NCI-H1048 (cell line): Measurements from ENCODE around the gene SCCPDH.
"Not testable (repeated sequence)": the region's sequence is repeated elsewhere in the genome, so short reads cannot be mapped to it uniquely, and the experiment has no call there.

Experiments used
- DNase-seq: peaks from one replicate; lab custom pipeline; 2025; lab: John Stamatoyannopoulos, UW

SCCPDH gene

GRCh38 chr1:246724016-246724730 is at the start of gene SCCPDH:
Gene SCCPDH, plus strand, starts transcription at chr1:246724409. Its CDS starts 14 bp downstream, at chr1:246724423.
- peak; percentile 50 for DNase-seq

DNA sequence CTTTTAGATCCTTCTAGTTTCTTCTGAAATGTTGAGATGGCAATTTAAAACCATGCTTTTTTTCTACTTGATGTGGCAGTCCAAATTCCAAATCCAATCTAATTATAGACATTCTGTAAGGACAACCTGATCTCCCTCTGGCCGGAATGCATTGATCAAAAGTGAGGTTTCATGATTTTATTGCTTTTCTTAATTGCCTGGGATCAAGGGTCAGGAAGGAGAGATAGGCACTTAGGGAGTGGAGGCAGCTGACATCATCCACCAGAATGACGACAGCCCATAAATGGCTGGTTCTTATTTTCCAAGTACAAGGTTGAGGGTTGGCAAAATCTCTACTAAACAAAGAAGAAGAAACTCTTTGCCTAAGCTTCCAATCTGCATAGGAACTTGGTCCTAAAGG is 46.4 kb upstream of the SCCPDH start:
- DNase-seq = no peak

GRCh38 chr1:246678816-246679793 is 45.1 kb upstream of the SCCPDH start:
- no peak for DNase-seq

- no peak for DNase-seq
These were observed 44.4 kb upstream of the SCCPDH start for GRCh38 chr1:246679794-246680177.

DNA sequence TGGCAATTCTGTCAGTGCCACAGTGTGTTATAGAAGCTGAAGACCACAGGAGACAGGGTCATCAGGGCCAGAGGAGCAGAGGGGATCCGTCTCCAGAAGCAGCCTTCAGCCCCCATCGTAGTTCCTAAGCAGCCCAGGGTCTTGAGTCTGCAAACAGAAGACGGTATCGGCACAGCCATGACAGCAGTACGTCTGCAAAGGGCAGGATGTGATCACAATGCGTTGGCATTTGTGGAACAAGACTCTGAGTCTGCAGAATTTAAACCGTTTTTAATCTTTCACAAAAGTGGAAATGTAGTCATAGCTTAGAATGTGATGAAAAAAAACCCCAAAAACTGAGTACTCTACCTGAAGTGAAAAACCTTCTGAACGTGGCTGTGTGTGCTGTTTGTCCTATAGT is 44.0 kb upstream of the SCCPDH start:
- no peak for DNase-seq

- no peak for DNase-seq
These were observed 43.5 kb upstream of the SCCPDH start for GRCh38 chr1:246680696-246681130.

- DNase-seq = no peak
These were observed 42.0 kb upstream of the SCCPDH start for GRCh38 chr1:246681900-246682895.

GRCh38 chr1:246683521-246683920 is 40.7 kb upstream of the SCCPDH start:
- no peak for DNase-seq

GRCh38 chr1:246687002-246687401 is 37.2 kb upstream of the SCCPDH start:
- DNase-seq = no peak

DNA sequence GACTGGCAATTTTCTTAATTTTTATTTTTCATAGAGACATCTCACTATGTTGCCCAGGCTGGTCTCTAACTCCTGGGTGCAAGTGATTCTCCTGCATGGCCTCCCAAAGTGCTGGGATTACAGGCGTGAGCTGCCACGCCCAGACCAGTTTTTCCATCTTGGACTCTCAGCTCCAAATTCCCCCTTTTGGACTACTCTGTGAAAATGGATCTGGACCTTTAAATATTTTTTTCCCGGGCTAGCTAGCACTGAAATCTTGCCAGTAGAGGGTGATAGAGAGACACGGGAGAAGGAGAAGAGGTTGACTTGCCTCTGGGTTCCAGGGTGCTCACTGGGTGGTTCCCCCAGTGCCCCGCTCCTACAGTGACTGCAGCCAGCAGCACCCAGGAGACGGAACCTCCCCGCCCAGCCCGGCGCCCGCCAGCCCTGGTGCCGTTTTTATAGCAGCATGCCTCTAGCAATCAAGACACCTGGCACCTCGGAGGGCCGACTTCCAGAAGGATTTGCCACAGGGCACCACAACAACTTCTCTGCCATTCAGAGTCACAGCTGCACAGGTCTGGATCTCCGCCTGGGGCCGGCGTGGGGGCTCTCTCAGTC is 34.7 kb upstream of the SCCPDH start:
- peak; percentile 87 for DNase-seq

GRCh38 chr1:246690100-246690499 is 34.1 kb upstream of the SCCPDH start:
- DNase-seq = no peak

DNA sequence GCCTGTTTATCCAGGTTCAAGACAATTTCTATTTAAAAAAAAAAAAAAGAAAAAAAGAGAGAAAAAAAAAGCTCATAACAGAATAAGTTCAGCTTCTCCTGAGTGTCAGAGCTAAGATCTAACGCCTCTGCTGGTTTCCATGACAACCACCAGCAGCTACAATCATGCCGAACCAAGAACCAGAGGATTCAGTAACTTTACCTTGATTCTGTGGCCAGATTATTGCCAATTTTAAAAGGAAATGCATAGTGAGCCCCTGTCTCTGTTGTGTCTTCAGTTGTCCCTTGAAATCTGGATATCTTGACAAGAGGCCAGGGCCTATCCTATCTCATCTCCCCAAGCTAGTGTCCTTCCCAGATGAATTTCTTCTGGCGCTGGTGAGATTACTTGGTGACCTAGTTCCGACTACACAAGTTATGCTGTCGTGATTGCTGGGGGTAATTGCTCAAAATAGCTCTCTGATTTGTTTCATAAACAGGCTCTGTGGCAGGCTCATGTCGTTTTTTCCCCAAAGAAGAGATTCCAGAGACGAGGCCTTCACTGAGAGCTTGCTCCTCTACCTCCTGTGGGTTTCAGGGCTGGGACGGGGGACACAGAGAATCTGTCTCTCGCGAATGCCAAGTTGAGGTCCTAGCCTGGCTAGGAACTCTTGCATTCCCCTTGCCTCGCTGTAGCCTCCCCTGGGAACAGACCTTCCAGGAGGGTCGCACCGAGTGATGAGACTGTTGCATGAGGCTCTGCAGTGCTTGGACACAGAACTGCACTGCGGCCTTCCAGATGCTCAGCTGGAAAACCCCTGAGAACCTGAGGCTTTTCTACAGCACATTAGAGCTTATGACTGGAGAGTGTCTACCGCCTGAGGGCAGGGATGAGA is 32.4 kb upstream of the SCCPDH start:
- DNase-seq = no peak

DNA sequence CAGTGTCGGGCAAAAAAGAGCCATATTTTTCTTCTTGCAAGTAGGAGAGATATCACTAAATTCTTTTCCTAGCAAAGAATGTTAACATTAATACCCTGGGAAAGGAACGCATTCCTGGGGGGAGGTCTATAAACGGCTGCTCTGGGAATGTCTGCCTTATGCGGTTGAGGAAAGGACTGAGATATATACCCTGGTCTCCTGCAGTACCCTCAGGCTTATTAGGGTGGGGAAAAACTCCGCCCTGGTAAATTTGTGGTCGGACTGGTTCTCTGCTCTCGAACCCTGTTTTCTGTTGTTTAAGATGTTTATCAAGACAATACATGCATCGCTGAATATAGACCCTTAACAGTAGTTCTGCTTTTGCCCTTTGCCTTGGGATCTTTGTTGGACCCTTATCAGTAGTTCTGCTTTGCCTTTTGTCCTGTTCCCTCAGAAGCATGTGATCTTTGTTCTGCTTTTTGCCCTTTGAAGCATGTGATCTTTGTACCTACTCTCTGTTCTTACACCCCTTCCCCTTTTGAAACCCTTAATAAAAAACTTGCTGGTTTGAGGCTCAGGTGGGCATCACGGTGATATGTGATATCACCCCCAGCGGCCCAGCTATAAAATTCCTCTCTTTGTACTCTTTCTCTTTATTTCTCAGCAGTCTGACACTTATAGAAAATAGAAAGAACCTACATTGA is 29.9 kb upstream of the SCCPDH start:
- not testable (repeated sequence) for DNase-seq

GRCh38 chr1:246695136-246695535 is 29.1 kb upstream of the SCCPDH start:
- no peak for DNase-seq

DNA sequence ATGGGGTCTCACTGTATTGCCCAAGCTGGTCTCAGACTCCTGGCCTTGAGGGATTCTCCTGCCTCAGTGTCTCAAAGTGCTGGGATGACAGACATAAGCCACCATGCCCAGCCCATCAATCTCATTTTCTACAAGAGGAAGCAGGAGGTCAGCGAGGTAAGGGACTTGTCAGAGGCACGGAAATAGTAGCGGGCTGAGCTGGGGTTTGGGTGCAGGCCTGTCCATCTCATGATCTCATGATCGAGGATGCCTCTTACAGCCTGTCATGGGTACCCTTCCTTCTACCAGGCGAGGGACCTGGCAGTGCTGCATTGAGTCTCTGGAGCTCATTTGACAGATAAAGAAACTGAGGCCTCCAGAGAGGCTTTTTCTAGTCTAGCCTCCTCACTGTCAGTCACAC is 28.5 kb upstream of the SCCPDH start:
- no peak for DNase-seq

DNA sequence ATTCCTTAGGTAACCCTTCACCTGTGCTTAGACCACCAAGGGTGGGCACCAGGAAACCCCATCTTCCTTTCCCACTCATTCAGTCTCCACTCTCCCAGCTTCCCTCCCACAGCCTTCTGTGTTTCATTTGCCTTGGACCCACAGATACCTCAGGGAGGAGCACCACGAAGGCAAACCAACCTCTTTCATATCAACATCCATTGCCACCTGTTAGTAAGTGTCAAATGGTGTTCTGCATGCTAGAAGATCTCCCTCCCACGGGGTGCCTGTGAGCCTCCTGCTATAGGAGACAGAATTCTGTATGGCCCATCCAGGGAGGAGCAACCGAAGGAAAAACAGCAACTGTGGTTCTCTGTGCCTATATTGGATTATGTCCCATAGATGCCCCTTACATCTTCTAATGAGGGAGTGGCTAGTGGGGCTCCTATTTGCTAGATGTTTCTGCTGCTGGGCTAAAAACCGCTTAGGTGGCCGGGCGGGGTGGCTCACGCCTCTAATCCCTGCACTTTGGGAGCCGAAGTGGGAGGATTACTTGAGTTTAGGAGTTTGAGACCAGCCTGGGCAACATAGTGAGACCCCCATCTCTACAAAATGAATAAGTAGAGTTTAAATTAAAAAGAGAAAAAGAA is 25.6 kb upstream of the SCCPDH start:
- DNase-seq = no peak

DNA sequence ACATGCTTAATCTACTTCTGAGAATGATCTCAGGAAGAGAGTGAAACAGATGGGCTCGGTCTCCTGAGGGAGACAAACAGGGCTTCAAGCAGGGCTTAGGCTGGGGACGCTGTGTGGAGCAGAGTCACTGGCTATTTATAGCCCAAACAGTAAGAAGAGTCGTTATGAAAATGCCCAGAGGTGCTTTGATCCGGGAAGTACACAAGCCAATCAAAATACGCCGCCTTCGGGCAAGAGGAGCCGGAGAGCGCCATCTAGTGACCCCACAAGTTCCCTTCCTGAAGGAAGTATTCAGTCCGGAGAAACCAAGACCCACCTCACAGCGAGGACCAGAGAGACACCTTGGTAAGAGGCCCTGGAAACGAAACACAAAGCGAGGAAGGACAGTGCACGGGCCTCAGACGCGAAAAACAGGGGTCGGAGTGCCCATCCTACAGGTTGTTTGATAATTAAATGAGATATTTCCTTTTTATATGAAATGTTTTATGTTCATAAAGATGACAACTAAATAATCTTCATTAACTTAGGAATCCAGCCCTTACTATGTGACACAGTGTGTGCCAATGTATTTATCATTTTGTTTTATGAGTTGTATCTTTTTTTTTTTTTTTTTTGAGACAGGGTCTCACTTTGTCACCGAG is 25.0 kb upstream of the SCCPDH start:
- DNase-seq = peak; percentile 95

GRCh38 chr1:246703581-246703980 is 20.6 kb upstream of the SCCPDH start:
- no peak for DNase-seq

GRCh38 chr1:246705368-246705767 is 18.8 kb upstream of the SCCPDH start:
- no peak for DNase-seq
